HG03378 (cell line): ENCODE data around the gene ODAPH.
"Not testable (repeated sequence)": the region's sequence is repeated elsewhere in the genome, so short reads cannot be mapped to it uniquely, and the experiment has no call there.

Experiments
- ATAC-seq: cut with Tn5 transposase; IDR thresholded peaks from one replicate; pipeline ENCODE4 v1.9.1; 2021; ENCODE audit warnings: mild to moderate bottlenecking, moderate library complexity; ENCODE audit not compliant: unreplicated experiment

The ODAPH gene

GRCh38 chr4:75555294-75556164 lies at the start of gene ODAPH:
Gene ODAPH, plus strand, starts transcription at chr4:75556066. Its CDS starts 17 bp downstream, at chr4:75556083.
- peak; percentile 95 for ATAC-seq

- ATAC-seq: not testable (repeated sequence)
These were observed 46.3 kb upstream of the ODAPH start for GRCh38 chr4:75509592-75509991.

- no peak for ATAC-seq
These were observed 44.0 kb upstream of the ODAPH start for GRCh38 chr4:75511841-75512240.

GRCh38 chr4:75512386-75513211 lies 43.3 kb upstream of the ODAPH start:
- no peak for ATAC-seq

GRCh38 chr4:75513526-75514130 lies 42.2 kb upstream of the ODAPH start:
- ATAC-seq: no peak

GRCh38 chr4:75514131-75514948 lies 41.5 kb upstream of the ODAPH start, which contains the start of the genes RCHY1 and THAP6:
Gene RCHY1, minus strand, starts transcription at chr4:75514403. Its CDS starts 117 bp downstream, at chr4:75514286.
Gene THAP6, plus strand, starts transcription at chr4:75514473. Its CDS starts 980 bp downstream, at chr4:75515453.
- peak; percentile 96 for ATAC-seq

GRCh38 chr4:75514949-75515612 lies 40.8 kb upstream of the ODAPH start:
- peak; percentile 2 for ATAC-seq

GRCh38 chr4:75516144-75516543 lies 39.7 kb upstream of the ODAPH start:
- ATAC-seq: no peak

- ATAC-seq: not testable (repeated sequence)
These were observed 36.4 kb upstream of the ODAPH start for GRCh38 chr4:75519452-75519851.

GRCh38 chr4:75525086-75525485 lies 30.8 kb upstream of the ODAPH start:
- ATAC-seq: no peak

GRCh38 chr4:75525910-75526309 lies 30.0 kb upstream of the ODAPH start:
- ATAC-seq: no peak

GRCh38 chr4:75527482-75527881 lies 28.4 kb upstream of the ODAPH start:
- ATAC-seq: no peak

- ATAC-seq: no peak
These were observed 25.1 kb upstream of the ODAPH start for GRCh38 chr4:75530556-75531322.

GRCh38 chr4:75531536-75532143 lies 24.2 kb upstream of the ODAPH start:
- ATAC-seq: not testable (repeated sequence)

GRCh38 chr4:75533339-75533887 lies 22.5 kb upstream of the ODAPH start:
- ATAC-seq: not testable (repeated sequence)

GRCh38 chr4:75533926-75534325 lies 21.9 kb upstream of the ODAPH start:
- not testable (repeated sequence) for ATAC-seq

- not testable (repeated sequence) for ATAC-seq
These were observed 18.6 kb upstream of the ODAPH start for GRCh38 chr4:75537308-75537707.

GRCh38 chr4:75542824-75543223 lies 13.0 kb upstream of the ODAPH start:
- ATAC-seq: no peak
